ENCODE results near the gene HSPBP1.
"Not testable (repeated sequence)": the region's sequence is repeated elsewhere in the genome, so short reads cannot be mapped to it uniquely, and the experiment has no call there.

Gene HSPBP1

DNA sequence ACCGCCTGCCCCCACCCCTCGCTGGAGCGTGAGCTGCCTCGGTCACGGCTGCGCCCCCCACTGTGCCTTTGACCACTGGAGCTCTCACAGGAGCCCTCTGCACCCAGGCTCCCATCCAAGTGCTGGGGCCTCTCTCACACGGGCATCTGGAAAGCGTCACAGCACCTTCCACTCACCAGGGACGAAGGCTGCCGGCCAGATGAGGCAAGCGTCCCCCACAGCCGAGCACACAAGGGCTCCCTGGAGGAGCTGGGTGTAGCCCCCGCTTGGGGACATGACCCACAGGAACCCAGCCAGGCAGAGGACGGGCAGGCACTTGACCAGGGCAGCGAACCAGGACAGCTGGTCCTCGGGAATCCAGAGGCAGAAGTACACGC, 51.9 kb downstream of the HSPBP1 start:
- peaks cover 63% of the 10 kb centered on the region for H3K36me3 ChIP-seq (ENCODE audit: control insufficient read depth, insufficient read depth, low read length)

DNA sequence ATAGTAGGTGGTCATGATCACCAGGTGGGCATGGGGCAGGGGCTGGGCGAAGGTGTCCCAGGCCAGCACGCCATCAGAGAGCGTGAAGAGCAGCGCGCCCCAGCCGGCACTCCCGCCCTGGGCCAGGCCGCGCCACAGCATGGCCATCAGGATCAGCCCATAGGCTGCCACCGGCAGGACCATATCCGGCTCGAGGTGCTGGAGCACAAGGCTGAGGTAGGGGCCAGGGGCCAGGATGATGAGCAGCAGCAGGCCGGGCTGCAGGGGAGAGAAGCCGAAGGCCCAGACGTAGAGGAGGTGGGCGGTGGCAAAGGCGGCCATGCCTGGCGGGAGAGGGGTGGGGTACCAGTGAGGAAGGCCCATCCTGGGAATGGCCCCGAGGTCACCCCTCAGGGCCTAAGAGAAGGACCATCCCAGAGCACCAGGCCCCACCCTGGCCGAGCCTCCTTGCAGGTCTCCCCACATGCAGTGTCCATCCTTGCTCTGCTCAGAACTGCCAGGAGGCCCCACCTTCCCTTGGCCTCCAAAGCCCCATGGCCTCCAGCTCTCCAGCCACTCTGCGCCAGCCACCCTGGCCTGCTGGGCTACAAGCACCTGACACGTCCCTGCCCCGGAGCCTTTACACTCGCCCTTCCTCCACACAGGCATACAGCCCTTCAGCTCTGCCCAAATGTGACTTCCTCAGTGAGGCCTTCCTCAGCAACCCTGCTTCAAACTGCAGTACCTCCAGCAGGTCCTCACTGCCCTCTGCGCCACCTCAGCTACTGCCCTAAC, 52.5 kb downstream of the HSPBP1 start:
- H3K4me3 ChIP-seq (ENCODE audit: insufficient read depth, low read depth, low read length, poor library complexity, severe bottlenecking), result no peak overlapping the region
- H3K4me1 ChIP-seq (ENCODE audit: control insufficient read depth, insufficient read depth, low read length, poor library complexity, severe bottlenecking), result no peaks in the 10 kb centered on the region
- H3K9me3 ChIP-seq (ENCODE audit: control insufficient read depth, low read length), result no peaks in the 10 kb centered on the region
- H3K36me3 ChIP-seq (ENCODE audit: control insufficient read depth, insufficient read depth, low read length), result peaks cover 58% of the 10 kb centered on the region
- no peaks in the 10 kb centered on the region for H3K27me3 ChIP-seq (replicated peaks; ENCODE audit: control insufficient read depth, insufficient read depth, low read length, poor library complexity, severe bottlenecking)
- DNase-seq, result no peak
- no peak overlapping the region for H3K27ac ChIP-seq (ENCODE audit: insufficient read depth, low read length, poor library complexity, severe bottlenecking)

More for the DNA sequence above, 51.9 kb downstream of the HSPBP1 start:
- Histone ChIP-seq H3K4me3 (ENCODE audit: insufficient read depth, low read depth, low read length, poor library complexity, severe bottlenecking) (no peak overlapping the region), H3K9me3 (ENCODE audit: control insufficient read depth, low read length) (no peaks in the 10 kb centered on the region), H3K27me3 (replicated peaks; ENCODE audit: control insufficient read depth, insufficient read depth, low read length, poor library complexity, severe bottlenecking) (no peaks in the 10 kb centered on the region), H3K27ac (ENCODE audit: insufficient read depth, low read length, poor library complexity, severe bottlenecking) (no peak overlapping the region), H3K4me1 (ENCODE audit: control insufficient read depth, insufficient read depth, low read length, poor library complexity, severe bottlenecking) (no peaks in the 10 kb centered on the region)
- DNase-seq, result no peak

GRCh38 chr19:55226788-55227187, 53.1 kb downstream of the HSPBP1 start:
- no peaks in the 10 kb centered on the region for H3K4me1 ChIP-seq (ENCODE audit: control insufficient read depth, insufficient read depth, low read length, poor library complexity, severe bottlenecking)
- no peak for DNase-seq
- peaks cover 51% of the 10 kb centered on the region for H3K36me3 ChIP-seq (ENCODE audit: control insufficient read depth, insufficient read depth, low read length)

GRCh38 chr19:55226273-55226672, 53.6 kb downstream of the HSPBP1 start:
- DNase-seq, result no peak
- no peaks in the 10 kb centered on the region for H3K9me3 ChIP-seq (ENCODE audit: control insufficient read depth, low read length)
- H3K4me3 ChIP-seq (ENCODE audit: insufficient read depth, low read depth, low read length, poor library complexity, severe bottlenecking), result no peak overlapping the region
- H3K27ac ChIP-seq (ENCODE audit: insufficient read depth, low read length, poor library complexity, severe bottlenecking), result no peak overlapping the region
- H3K27me3 ChIP-seq (replicated peaks; ENCODE audit: control insufficient read depth, insufficient read depth, low read length, poor library complexity, severe bottlenecking), result no peaks in the 10 kb centered on the region
- peaks cover 46% of the 10 kb centered on the region for H3K36me3 ChIP-seq (ENCODE audit: control insufficient read depth, insufficient read depth, low read length)
- H3K4me1 ChIP-seq (ENCODE audit: control insufficient read depth, insufficient read depth, low read length, poor library complexity, severe bottlenecking), result no peaks in the 10 kb centered on the region

More at GRCh38 chr19:55226788-55227187, 53.1 kb downstream of the HSPBP1 start:
- no peak overlapping the region for H3K27ac ChIP-seq (ENCODE audit: insufficient read depth, low read length, poor library complexity, severe bottlenecking)
- H3K4me3 ChIP-seq (ENCODE audit: insufficient read depth, low read depth, low read length, poor library complexity, severe bottlenecking), result no peak overlapping the region
- no peaks in the 10 kb centered on the region for H3K27me3 ChIP-seq (replicated peaks; ENCODE audit: control insufficient read depth, insufficient read depth, low read length, poor library complexity, severe bottlenecking)
- no peaks in the 10 kb centered on the region for H3K9me3 ChIP-seq (ENCODE audit: control insufficient read depth, low read length)

DNA sequence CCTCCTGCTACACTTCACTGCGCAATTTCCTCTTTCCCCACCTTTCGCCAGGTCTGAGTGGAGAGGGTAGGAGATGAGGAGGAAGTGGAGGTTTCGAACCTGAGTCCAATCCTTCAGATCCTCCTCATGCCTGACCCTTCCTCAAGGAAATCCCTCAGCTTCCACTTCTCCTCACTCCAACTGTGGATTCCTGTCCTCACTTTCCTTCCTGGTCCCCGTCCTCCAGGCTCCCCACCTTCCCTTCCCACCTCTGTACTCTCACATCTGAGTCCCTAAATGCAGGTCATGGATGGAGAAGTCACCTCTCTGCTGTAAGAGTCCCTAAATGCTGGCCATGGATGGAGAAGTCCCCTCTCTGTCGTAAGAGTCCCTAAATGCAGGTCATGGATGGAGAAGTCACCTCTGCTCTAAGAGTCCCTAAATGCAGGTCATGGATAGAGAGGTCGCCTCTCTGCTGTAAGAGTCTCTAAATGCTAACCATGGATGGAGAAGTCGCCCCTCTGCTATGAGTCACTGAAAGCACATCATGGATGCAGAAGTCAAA, 54.4 kb downstream of the HSPBP1 start:
- no peak overlapping the region for H3K4me3 ChIP-seq (ENCODE audit: insufficient read depth, low read depth, low read length, poor library complexity, severe bottlenecking)
- no peaks in the 10 kb centered on the region for H3K4me1 ChIP-seq (ENCODE audit: control insufficient read depth, insufficient read depth, low read length, poor library complexity, severe bottlenecking)
- peaks cover 39% of the 10 kb centered on the region for H3K36me3 ChIP-seq (ENCODE audit: control insufficient read depth, insufficient read depth, low read length)
- H3K27me3 ChIP-seq (replicated peaks; ENCODE audit: control insufficient read depth, insufficient read depth, low read length, poor library complexity, severe bottlenecking), result no peaks in the 10 kb centered on the region
- H3K27ac ChIP-seq (ENCODE audit: insufficient read depth, low read length, poor library complexity, severe bottlenecking), result no peak overlapping the region
- H3K9me3 ChIP-seq (ENCODE audit: control insufficient read depth, low read length), result no peaks in the 10 kb centered on the region
- no peak for DNase-seq

DNA sequence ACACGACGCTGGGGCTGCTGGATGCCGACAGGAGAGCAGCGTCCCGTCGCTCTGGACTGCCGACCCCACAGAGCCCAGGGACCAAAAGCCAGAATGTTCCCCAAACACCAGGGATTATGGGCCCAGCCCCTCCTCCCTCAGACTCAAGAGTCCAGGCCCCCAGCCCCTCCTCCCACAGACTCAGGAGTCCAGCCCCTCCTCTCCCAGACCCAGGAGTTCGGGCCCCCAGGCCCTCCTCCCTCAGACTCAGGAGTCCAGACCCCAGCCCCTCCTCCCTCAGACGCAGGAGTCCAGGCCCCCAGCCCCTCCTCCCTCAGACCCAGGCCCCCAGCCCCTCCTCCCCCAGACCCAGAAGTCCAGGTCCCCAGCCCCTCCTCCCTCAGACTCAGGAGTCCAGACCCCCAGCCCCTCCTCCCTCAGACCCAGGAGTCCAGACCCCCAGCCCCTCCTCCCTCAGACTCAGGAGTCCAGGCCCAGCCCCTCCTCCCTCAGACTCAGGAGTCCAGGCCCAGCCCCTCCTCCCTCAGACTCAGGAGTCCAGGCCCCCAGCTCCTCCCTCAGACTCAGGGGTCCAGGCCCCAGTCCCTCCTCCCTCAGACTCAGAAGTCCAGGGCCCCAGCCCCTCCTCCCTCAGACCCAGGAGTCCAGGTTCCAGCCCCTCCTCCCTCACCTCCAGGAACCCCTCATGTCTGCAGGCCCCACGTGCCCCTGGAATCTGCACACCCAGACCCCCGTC, 55.1 kb downstream of the HSPBP1 start:
- peaks cover 33% of the 10 kb centered on the region for H3K36me3 ChIP-seq (ENCODE audit: control insufficient read depth, insufficient read depth, low read length)
- not testable (repeated sequence) for H3K27me3 ChIP-seq (replicated peaks; ENCODE audit: control insufficient read depth, insufficient read depth, low read length, poor library complexity, severe bottlenecking); H3K4me1 ChIP-seq (ENCODE audit: control insufficient read depth, insufficient read depth, low read length, poor library complexity, severe bottlenecking); H3K4me3 ChIP-seq (ENCODE audit: insufficient read depth, low read depth, low read length, poor library complexity, severe bottlenecking); DNase-seq; H3K9me3 ChIP-seq (ENCODE audit: control insufficient read depth, low read length); H3K27ac ChIP-seq (ENCODE audit: insufficient read depth, low read length, poor library complexity, severe bottlenecking)

GRCh38 chr19:55224038-55224665, 55.8 kb downstream of the HSPBP1 start:
- DNase-seq, result no peak

DNA sequence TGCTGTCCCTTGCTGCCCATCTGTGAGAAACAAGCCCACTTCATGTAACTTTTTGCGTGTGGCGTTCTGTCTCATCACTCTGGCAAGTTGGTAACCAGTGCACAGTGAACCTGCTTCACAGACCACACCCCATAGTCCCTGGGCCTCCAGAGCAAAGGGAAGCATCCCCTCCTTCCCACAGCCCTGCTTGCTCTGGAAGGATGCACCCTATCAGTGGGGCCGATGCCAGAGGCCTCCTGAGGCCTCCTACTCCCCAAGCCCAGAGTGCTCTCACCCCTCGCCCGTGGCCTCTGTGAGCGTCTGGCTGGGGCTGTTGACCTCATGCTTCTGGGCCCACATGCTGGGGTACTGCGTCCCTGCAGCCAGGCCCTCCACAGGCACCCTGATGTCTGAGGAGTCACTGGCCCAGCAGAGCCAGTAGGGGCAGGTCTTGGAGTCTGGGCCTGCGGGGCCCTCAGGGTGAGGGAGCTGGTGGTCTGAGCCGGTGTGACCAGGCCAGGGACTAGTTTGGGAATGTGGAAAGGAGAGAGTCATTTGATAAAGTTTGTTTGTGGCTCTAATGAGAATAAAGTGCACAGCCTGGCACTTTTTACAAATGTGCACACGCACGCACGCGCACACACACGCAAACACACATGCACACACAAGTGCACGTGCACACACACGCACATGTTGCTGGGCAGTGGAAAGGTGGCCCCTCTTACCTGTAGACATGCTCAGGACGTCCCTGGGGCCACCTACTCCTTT, 56.4 kb downstream of the HSPBP1 start:
- Histone ChIP-seq H3K4me3 (ENCODE audit: insufficient read depth, low read depth, low read length, poor library complexity, severe bottlenecking) (no peak overlapping the region), H3K4me1 (ENCODE audit: control insufficient read depth, insufficient read depth, low read length, poor library complexity, severe bottlenecking) (no peaks in the 10 kb centered on the region), H3K27me3 (replicated peaks; ENCODE audit: control insufficient read depth, insufficient read depth, low read length, poor library complexity, severe bottlenecking) (no peaks in the 10 kb centered on the region), H3K27ac (ENCODE audit: insufficient read depth, low read length, poor library complexity, severe bottlenecking) (no peak overlapping the region), H3K36me3 (ENCODE audit: control insufficient read depth, insufficient read depth, low read length) (peaks cover 19% of the 10 kb centered on the region), H3K9me3 (ENCODE audit: control insufficient read depth, low read length) (no peaks in the 10 kb centered on the region)
- DNase-seq, result no peak

More at GRCh38 chr19:55224038-55224665, 55.8 kb downstream of the HSPBP1 start:
- peaks cover 26% of the 10 kb centered on the region for H3K36me3 ChIP-seq (ENCODE audit: control insufficient read depth, insufficient read depth, low read length)
- no peak overlapping the region for H3K27ac ChIP-seq (ENCODE audit: insufficient read depth, low read length, poor library complexity, severe bottlenecking)
- H3K27me3 ChIP-seq (replicated peaks; ENCODE audit: control insufficient read depth, insufficient read depth, low read length, poor library complexity, severe bottlenecking), result no peaks in the 10 kb centered on the region
- no peaks in the 10 kb centered on the region for H3K9me3 ChIP-seq (ENCODE audit: control insufficient read depth, low read length)
- H3K4me1 ChIP-seq (ENCODE audit: control insufficient read depth, insufficient read depth, low read length, poor library complexity, severe bottlenecking), result no peaks in the 10 kb centered on the region
- H3K4me3 ChIP-seq (ENCODE audit: insufficient read depth, low read depth, low read length, poor library complexity, severe bottlenecking), result no peak overlapping the region

DNA sequence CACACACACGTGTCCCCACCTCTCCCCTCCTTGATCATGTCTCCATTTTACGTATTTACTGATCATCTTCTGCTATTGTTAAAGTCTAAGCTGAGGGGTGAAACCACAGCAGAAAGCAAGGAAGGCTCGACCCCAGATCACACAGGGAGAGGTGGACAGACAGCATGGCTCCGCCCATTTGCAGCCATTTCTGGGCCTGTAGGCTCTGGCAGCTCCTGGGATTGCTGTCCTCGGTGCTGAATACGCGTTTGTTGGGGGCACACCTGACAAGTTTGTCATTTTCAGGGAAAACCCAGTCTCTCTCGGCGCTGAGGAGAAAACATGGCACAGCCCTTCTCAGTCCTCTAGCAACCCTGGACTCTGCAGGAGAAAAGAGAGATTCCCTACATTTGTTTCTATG, 59.4 kb downstream of the HSPBP1 start:
- Histone ChIP-seq H3K36me3 (ENCODE audit: control insufficient read depth, insufficient read depth, low read length) (no peaks in the 10 kb centered on the region), H3K9me3 (ENCODE audit: control insufficient read depth, low read length) (no peaks in the 10 kb centered on the region), H3K4me3 (ENCODE audit: insufficient read depth, low read depth, low read length, poor library complexity, severe bottlenecking) (no peak overlapping the region), H3K27me3 (replicated peaks; ENCODE audit: control insufficient read depth, insufficient read depth, low read length, poor library complexity, severe bottlenecking) (no peaks in the 10 kb centered on the region), H3K4me1 (ENCODE audit: control insufficient read depth, insufficient read depth, low read length, poor library complexity, severe bottlenecking) (peaks cover 7% of the 10 kb centered on the region), H3K27ac (ENCODE audit: insufficient read depth, low read length, poor library complexity, severe bottlenecking) (no peak overlapping the region)
- no peak for DNase-seq
